H4 (cell line): ENCODE measurements around the gene CEP250. TPM values are rescaled to one million over a fixed set of nuclear protein-coding genes. Genes with fewer than 3 reads are reported as not detected.
A peak's percentile ranks its signal among the peaks of the same experiment; 100 is the strongest.
"Not testable (repeated sequence)": the region's sequence is repeated elsewhere in the genome, so short reads cannot be mapped to it uniquely, and the experiment has no call there.

Experiments
- DNase-seq: peaks from one replicate; pipeline ENCODE4 v3.0.0-alpha.2; 2015; ENCODE audit warnings: low spot score
- total RNA-seq: library from RNA; depleted of rRNA; stranded (reverse); fragments of >200 nt; shearing (Covaris generic); gene quantifications from 2 replicates; pipeline ENCODE4 v1.2.3, GENCODE V29; 2014

The CEP250 gene
- total RNA-seq, 1 experiment from 2014 or later, result 11.5 TPM

DNA sequence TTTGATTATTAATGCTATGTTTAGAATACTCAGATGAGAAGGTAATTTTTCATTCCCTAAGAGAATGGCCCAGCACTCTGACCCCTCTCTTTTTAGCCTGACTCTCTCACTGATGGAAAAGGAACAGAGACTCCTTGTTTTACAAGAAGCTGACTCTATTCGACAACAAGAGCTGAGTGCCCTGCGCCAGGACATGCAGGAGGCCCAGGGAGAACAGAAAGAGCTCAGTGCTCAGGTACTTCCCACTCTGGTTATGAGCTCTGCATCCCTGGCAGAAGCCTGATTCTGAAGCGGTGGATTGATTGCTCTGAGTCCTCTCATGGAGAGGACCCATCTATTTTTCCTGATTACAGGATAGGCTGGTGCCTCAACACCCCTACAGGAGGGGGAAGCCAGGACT, 41.1 kb downstream of the CEP250 start:
- no peak for DNase-seq

DNA sequence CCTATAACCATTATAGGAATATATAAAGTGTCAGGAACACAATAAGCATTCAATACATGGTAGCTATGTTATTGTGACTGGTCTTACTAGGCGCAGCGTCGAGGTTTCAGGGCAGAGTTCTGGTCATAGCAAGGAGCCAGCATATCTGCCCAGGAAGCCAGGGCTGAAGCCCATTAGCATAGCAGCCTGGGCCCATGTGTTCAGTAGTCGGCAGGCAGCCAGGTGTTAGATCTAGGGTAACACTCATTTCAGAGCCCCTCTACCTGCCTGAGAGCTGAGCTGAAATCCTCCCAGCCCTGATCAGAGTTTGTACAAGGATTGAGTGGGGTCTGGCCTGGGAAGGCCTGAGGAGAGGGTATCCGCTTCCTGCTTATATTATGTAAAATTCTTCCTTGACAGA, 41.9 kb downstream of the CEP250 start:
- DNase-seq, result no peak

DNA sequence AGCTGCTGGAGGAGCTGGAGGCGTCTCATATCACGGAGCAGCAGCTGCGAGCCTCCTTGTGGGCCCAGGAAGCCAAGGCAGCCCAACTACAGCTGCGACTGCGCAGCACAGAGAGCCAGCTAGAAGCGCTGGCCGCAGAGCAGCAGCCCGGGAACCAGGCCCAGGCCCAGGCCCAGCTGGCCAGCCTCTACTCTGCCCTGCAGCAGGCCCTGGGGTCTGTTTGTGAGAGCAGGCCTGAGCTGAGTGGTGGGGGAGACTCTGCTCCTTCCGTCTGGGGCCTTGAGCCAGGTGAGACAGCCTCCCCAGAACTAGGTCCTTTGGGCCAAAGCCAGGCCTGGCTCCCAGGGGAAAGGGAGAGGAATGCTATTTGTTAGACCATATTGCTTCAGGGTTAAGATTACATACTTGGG, 42.4 kb downstream of the CEP250 start:
- no peak for DNase-seq

DNA sequence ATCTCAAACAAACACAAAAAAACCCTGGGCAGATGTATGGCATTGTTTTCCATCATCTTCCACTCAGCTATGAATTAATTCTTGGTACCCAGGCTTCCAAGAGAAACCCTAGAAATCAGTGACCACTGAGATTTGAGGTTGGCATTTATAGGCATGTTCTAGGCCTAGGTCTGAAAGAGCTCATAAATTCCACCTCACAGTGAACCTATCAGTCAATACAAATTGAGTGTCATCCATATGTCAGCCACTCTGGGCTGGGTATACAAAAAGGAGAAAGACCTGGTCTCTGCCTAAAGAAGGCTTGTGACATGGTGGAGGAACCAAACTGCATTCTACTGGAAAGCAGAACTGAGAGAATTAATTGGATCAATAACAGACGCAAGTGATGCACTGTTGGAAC, 43.9 kb downstream of the CEP250 start:
- DNase-seq, result no peak

DNA sequence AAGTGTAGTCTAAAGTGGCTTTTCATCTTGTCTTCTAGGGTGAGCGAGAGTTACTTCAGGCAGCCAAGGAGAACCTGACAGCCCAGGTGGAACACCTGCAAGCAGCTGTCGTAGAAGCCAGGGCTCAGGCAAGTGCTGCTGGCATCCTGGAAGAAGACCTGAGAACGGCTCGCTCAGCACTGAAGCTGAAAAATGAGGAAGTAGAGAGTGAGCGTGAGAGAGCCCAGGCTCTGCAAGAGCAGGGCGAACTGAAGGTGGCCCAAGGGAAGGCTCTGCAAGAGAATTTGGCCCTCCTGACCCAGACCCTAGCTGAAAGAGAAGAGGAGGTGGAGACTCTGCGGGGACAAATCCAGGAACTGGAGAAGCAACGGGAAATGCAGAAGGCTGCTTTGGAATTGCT, 47.0 kb downstream of the CEP250 start:
- DNase-seq, result no peak

DNA sequence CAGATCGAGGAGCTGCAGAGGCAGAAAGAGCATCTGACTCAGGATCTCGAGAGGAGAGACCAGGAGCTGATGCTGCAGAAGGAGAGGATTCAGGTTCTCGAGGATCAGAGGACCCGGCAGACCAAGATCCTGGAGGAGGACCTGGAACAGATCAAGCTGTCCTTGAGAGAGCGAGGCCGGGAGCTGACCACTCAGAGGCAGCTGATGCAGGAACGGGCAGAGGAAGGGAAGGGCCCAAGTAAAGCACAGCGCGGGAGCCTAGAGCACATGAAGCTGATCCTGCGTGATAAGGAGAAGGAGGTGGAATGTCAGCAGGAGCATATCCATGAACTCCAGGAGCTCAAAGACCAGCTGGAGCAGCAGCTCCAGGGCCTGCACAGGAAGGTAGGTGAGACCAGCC, 47.9 kb downstream of the CEP250 start:
- DNase-seq, result no peak

DNA sequence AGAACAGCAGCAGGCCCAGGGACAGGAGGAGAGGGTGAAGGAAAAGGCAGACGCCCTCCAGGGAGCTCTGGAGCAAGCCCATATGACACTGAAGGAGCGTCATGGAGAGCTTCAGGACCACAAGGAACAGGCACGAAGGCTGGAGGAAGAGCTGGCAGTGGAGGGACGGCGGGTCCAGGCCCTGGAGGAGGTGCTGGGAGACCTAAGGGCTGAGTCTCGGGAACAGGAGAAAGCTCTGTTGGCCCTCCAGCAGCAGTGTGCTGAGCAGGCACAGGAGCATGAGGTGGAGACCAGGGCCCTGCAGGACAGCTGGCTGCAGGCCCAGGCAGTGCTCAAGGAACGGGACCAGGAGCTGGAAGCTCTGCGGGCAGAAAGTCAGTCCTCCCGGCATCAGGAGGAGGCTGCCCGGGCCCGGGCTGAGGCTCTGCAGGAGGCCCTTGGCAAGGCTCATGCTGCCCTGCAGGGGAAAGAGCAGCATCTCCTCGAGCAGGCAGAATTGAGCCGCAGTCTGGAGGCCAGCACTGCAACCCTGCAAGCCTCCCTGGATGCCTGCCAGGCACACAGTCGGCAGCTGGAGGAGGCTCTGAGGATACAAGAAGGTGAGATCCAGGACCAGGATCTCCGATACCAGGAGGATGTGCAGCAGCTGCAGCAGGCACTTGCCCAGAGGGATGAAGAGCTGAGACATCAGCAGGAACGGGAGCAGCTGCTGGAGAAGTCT, 48.6 kb downstream of the CEP250 start:
- no peak for DNase-seq

DNA sequence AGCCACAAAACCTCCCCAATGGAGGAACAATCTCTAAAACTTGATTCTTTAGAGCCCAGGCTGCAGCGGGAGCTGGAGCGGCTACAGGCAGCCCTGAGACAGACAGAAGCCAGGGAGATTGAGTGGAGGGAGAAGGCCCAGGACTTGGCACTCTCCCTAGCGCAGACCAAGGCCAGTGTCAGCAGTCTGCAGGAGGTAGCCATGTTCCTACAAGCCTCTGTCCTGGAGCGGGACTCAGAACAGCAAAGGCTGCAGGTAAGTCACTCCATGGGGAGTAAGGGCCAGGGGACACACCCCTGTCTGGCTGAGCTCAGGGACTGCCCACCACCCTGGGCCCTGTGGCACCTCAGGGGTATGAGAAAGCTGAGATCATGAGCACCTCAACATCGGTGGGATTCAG, 49.4 kb downstream of the CEP250 start:
- no peak for DNase-seq

DNA sequence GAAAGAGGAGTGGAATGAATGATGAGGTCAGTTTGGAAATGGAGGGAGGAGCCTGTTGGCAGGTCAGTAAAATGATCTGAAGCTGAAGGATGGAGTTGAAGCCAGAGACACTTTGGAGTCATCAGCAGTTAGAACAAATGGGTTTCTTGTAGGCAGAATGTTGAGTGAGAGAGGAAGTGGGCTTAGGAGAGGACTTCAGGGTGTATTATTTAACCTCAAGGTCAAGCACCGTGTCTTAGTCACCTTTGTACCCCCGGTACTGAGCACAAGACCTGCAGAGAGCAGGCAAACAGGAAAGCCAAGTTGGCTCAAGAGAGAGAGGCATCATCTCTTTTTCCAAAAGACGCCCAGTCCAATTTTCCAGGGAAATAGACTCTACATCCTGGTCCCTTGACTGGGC, 50.8 kb downstream of the CEP250 start:
- no peak for DNase-seq

DNA sequence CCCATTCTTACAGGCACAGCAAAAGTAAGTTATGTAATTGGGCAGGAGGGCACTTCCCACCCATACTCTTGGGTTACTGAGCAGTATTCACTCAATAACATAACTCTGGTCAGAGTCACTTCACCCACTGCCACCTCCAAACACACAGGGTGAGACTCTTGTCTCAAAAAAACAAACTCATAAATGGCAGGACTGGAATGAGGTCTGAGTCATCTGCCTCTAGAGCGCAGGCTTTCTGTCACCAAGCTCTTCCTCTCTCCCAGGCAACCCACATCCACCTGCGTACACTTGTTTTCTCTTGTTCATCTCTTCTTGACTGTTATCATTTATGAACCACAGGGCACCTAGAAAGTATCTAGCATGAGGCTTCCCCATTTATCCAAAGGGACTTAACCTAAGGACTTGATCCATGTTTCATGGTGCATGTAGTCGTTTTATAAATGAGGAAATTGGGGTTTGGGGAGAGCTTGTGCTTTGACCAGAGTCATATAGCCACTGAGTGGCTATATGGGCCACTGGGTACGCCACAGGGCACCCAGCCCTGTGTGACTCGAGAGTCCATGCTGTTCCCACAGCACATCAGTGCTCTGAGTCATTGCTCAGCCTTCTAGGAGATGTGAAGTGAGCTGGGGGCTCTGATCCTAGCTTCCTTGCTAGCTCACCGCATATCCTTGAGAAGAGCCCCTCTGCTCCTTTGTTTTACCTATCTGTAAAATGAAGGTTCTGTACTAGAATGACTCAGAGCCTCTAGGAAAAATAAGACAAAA, 51.7 kb downstream of the CEP250 start:
- DNase-seq, result no peak

DNA sequence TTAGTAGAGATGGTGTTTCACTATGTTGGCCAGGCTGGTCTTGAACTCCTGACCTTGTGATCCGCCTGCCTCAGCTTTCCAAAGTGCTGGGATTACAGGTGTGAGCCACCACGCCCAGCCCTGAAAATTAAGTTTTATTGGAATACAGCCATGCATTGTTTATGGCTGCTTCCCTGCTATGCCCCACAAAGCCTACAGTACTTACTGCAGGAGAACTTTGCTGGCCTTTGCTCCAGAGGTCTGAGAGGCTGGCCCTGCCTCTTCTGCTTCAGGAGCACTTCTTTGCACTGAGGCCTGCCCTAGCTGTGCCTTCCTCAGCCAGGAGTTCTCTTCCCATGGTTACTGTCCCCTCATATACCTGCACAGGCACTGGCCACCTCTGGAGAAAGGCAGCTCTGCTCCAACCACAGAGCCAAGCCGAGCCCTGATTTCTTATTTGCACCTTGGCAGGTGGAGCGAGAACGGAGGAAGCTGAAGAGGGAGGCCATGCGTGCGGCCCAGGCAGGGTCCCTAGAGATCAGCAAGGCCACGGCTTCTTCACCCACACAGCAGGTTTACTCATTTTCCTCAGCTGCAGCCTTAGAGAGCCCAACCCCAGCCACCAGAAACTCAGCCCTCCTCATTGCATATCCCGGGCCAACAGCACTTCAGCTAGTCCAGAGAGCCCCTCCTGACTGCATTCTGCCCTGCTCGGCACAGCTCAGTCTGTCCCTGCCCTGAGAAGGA, 53.3 kb downstream of the CEP250 start:
- no peak for DNase-seq

DNA sequence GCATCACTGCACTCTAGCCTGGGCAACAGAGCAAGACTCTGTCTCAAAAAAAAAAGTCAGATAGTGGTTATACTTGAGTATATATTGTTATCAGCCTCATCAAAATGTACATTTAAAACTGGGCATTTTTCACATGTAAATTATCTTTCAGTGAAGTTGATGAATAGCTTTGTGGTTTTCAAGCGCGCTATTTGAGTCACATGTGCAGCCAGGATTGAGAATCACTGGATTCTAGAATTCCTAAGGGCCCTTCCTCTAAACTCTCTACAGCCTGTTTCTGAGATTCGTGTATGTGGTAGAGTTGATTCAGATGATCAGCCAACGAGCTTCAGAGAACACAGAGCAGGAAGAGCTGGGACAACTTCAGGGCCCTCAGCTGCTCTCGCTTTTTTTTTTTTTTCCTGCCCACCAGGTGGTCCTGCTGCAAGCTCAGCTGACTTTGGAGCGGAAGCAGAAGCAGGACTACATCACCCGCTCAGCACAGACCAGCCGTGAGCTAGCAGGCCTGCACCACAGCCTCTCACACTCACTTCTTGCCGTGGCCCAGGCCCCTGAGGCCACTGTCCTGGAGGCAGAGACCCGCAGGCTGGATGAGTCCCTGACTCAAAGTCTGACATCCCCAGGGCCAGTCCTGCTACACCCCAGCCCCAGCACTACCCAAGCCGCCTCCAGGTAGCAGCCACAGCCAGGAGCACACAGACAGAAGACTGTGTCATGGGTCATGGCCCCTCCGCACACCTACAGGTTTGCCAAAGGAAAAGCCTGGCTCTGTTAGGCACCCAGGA, 55.7 kb downstream of the CEP250 start:
- no peak for DNase-seq

DNA sequence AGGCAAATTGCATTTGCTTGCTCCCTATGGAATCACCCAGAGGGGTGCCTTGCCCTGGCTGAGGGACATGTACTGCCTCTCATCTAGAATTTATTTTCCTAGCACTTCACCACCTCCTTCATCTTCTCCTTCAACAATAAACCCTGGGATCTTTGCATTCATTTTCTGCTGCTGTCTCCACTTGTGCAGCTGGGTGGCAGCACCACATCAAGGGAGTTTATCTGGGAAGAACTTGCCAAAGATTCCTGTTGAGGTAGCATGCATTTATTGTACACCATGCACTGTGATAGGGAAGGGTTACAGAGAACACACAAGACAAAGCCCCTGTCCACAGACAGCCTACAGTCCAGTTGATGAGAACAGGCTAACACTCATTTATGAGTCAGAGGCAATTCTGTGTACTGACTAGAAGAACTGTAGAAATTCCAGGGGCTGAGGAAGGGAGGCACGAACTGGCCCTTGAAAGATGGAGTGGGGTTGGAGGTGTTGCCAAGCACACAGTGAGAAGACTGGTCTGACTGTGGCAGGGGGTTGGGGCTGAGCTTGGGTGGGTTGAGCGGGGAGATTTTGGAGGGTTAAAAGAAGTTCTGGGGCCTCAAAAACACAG, 56.5 kb downstream of the CEP250 start:
- peak; percentile 33 for DNase-seq

DNA sequence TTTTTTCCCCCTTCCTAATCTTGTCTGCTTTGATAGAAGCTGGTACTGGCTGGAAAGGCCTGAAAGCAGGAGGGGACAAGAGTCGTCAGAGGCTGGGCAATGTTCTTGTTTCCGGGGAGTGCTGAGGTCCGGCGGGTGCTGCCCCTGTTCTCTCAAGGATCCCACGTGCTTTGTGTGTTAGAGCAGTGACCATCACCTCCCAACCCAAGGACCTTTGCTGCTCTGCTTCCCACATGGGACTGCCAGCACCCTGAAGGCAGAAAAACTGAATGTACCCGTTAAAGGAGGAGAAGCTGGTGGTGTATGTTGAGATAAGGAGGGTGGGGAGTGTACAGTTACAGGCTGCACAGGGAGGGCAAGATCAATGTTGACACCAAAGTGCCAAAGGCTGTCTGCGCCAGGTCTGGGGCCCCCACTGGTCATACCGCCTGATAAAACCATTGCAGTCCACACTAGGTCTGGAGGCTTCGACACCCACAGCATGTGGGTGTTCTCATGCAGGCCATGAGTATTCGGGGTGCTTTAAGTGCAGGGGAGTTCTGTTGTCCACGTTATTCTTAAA, 59.1 kb downstream of the CEP250 start:
- no peak for DNase-seq

DNA sequence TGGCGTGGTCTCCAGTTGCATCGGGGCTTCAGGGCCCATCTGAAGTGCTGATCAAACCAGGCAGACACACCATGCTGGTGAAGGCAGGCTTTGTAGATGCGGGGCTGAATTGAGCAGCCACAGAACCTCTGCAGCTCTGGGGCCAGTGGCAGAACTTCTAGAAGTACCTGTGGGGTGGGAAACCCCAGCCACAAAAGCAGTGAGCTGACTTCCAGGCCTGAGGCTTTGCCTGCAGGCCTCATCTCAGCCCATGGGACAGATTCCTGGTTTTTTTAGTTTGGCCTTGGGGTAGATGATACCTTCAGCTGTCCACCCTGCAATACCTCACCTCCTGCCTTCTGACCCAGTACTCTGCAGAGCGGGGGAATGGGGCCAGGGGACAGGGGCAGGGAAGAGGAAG, 59.9 kb downstream of the CEP250 start:
- DNase-seq, result no peak

DNA sequence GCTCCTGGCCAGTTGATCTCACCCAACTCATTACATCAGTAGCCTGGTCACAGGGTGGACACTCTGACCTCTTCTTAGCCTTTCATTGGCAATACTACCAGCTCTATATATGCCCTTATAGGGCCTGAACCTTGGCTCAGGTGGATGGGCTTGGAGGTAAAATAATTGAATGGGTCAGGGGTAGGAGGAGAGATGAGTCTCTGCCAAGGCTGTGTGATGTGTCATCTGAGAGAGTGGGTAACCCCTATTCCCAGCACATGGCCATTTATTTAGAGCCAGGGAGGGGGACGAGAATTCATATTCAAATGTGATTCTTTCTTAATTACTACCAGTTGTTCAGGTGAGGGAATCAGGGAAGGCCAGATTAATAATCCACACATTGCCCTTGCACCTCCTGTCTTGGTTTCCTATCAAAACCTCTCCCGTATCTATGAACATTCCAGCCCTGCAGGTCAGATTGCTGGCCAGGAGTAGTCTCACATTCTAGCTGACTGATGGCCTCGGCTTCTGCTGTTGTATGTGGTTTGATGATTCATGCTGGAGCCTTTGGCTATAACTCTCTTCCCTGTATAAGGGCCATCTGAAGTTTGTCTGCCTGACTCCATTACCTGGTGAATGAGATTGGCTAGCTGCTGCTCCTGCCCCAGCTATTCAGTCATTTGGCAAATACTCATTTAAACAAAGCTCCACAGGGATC, 60.7 kb downstream of the CEP250 start:
- peak; percentile 67 for DNase-seq

DNA sequence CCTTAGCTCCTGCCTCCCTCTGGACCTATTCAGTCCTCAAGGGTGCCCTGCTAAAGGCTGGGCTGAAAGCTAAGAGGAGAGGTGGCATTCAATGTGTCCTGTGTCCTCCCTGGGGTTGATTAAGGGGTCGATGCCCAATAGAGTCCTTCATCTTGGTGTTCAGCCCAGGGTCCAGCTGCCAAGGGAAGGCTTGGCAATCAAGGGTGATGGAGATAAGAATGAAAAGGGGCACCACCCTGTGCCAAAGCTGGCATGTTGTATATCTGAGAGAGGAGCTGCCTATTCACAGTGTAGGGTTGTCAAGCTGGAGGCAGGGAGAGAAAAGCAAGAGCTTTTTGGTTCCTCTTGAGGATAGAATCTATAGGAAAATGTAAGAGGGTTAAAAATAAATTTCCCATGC, 61.7 kb downstream of the CEP250 start:
- no peak for DNase-seq

DNA sequence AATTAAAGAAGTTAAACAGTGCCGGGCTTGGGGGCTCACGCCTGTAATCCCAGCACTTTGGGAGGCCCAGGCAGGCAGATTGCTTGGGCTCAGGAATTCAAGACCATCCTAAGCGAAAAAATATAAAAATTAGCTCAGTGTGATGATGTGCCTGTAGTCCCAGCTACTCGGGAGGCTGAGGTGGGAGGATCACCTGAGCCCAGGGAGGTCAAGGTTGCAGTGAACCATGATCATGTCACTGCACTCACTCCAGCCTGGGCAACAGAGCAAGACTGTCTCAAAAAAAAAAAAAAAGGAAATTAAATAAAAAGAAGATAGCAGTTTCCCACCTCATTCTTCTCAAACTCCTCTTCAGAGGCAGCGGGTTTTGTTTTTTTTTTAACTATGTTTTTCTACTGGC, 62.4 kb downstream of the CEP250 start:
- DNase-seq, result not testable (repeated sequence)

DNA sequence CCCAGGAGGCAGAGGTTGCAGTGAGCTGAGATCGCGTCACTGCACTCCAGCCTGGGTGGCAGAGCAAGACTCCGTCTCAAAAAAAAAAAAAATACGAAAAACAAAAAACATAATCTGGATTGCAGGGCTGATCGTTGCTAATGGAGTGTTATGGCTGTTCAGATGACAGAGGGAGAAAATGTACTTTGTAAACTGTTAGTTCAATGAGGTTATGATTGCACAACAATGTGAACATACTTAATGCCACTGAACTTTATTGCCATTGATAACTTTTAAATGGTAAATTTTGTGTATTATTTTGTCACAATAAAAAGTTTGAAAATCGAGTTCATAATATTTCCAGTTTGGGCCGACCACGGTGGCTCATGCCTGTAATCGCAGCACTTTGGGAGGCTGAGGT, 63.6 kb downstream of the CEP250 start:
- no peak for DNase-seq

DNA sequence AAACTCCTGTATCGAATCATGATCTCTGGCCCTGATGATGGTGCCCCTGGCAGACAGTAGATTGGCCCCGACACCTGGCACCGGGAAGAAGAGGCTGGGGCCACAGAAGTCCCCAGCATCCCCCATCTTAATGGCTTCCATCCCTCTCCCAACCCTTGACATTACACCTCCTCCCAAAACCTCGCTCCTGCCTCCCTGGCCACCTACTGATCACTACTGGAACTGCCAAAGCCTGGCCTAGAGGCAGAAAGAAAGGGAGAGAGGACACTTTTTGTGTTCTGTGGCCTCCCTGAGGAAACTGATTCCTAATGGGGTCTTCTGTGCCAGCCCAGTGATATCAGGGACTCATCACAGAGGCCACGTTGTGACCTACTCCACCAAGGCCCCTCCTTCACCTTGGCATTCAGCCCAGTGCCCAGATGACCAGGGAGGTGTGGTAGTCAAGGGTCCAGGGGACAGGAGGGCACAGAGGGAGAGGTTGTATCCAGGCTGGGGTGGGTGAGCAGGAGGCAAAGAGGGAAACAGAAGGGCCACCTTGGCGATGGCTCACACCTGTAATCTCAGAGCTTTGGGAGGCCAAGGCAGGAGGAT, 68.0 kb downstream of the CEP250 start:
- no peak for DNase-seq
